Cerebellar nuclear complex (tissue), 1 donor: ENCODE results near the gene CALML4.
A peak's percentile ranks its signal among the peaks of the same experiment; 100 is the strongest.
"Not testable (repeated sequence)": the region's sequence is repeated elsewhere in the genome, so short reads cannot be mapped to it uniquely, and the experiment has no call there.

ENCODE experiments used
- DNase-seq, 2 experiments: peaks; one replicate each; lab custom pipeline; 2025; lab: John Stamatoyannopoulos, UW

The CALML4 gene

GRCh38 chr15:68190048-68190447, 15.1 kb downstream of the CALML4 start:
- no peak for DNase-seq

GRCh38 chr15:68188647-68189046, 16.5 kb downstream of the CALML4 start:
- DNase-seq, result no peak

GRCh38 chr15:68187559-68187958, 17.6 kb downstream of the CALML4 start:
- DNase-seq, result peak; percentile 21 to 66

GRCh38 chr15:68186671-68187397, 18.3 kb downstream of the CALML4 start:
- DNase-seq, result no peak

- DNase-seq, result no peak
Measured at GRCh38 chr15:68184616-68185480, 20.3 kb downstream of the CALML4 start.

- no peak for DNase-seq
Measured at GRCh38 chr15:68183616-68184315, 21.4 kb downstream of the CALML4 start.

- DNase-seq, result no peak
Measured at GRCh38 chr15:68177742-68178141, 27.4 kb downstream of the CALML4 start.

- DNase-seq, result no peak
Measured at GRCh38 chr15:68176601-68177000, 28.5 kb downstream of the CALML4 start.

- no peak for DNase-seq
Measured at GRCh38 chr15:68175526-68175925, 29.6 kb downstream of the CALML4 start.

GRCh38 chr15:68173119-68173518, 32.0 kb downstream of the CALML4 start:
- no peak for DNase-seq

GRCh38 chr15:68172037-68172436, 33.1 kb downstream of the CALML4 start:
- not testable (repeated sequence) for DNase-seq

GRCh38 chr15:68166847-68167246, 38.3 kb downstream of the CALML4 start:
- no peak for DNase-seq

- DNase-seq, result no peak
Measured at GRCh38 chr15:68163191-68163590, 41.9 kb downstream of the CALML4 start.

GRCh38 chr15:68158046-68158628, 47.0 kb downstream of the CALML4 start:
- no peak for DNase-seq

GRCh38 chr15:68157074-68157473, 48.1 kb downstream of the CALML4 start:
- no peak for DNase-seq

- DNase-seq, result no peak
Measured at GRCh38 chr15:68154923-68155559, 50.1 kb downstream of the CALML4 start.

GRCh38 chr15:68152342-68152741, 52.8 kb downstream of the CALML4 start:
- no peak for DNase-seq

- DNase-seq, result no peak
Measured at GRCh38 chr15:68151277-68151676, 53.9 kb downstream of the CALML4 start.

- no peak for DNase-seq
Measured at GRCh38 chr15:68150187-68150586, 54.9 kb downstream of the CALML4 start.

- no peak for DNase-seq
Measured at GRCh38 chr15:68149059-68149458, 56.1 kb downstream of the CALML4 start.

GRCh38 chr15:68148039-68148438, 57.1 kb downstream of the CALML4 start:
- DNase-seq, result no peak

- no peak for DNase-seq
Measured at GRCh38 chr15:68145706-68146105, 59.4 kb downstream of the CALML4 start.
